ENCODE data around the gene DTNBP1.

DTNBP1 gene

DNA sequence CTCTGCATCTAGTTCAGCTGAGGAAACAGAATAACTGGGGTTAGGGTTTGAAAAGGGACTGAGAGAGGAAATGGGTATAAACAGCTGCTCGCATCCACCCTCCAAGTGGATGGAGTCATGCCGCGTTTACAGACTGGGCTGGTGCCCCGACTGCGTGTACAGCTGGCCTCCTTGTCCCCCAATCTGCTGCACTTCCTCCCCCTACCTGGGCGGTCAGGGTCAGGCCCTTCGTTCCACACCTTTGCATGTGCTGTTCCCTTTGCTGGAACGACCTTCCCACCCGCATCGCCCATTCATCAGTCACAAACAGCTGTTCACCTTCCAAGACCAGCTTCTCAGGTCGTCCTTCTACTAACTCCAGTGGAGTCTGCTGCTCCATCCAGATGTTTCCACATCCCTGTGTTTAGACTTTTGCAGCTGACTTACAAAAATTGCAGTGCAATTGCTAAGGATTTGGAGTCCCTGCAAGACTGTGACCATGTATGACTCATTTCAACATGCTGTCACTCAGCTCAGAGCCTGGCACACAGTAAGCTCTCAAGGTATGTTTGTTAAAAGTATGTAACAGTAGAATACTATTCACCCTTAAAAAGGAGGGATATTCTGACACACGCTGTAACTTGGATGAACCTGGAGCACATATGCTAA lies 129.3 kb downstream of the DTNBP1 start:
- no peak for DNase-seq (ENCODE audit: low read depth)

- no peak for DNase-seq (ENCODE audit: low read depth)
These were observed 130.9 kb downstream of the DTNBP1 start for GRCh38 chr6:15531973-15532372.

DNA sequence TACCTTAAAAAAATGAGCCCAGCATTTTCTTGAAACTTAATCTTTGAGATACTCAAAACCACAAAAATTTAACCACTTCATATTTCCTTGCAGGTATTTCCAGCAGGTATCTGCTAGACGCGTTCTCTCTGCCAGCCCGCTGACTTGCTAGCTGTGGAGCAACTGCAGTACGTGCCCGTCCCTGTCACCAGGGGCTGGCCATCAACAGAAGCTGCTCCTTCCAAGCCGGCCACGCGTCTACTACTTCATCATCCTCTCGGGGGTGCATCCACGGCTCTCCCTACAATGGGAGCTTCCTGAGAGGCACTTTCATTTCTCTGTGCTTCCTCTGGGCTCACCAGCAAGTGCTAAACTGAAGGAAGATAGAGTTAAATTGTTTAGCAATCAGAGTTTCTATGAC lies 132.4 kb downstream of the DTNBP1 start:
- DNase-seq (ENCODE audit: low read depth) = no peak

DNA sequence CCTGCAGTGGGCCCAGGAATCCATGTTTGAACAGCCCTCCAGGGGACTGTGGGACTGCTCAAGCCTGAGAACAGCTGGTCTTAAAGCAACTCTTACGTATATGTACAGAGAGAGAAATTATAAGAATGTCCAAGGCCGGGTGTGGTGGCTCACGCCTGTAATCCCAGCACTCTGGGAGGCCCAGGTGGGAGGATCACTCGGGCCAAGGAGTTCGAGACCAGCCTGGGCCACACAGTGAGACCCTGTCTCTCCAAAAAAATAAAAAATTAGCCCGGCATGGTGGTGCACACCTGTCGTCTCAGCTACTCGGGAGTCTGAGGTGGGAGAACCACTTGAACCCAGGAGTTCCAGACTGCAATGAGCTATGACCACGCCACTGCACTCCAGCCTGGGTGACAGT lies 134.0 kb downstream of the DTNBP1 start:
- DNase-seq (ENCODE audit: low read depth) = no peak

GRCh38 chr6:15527838-15528617 lies 134.8 kb downstream of the DTNBP1 start:
- DNase-seq (ENCODE audit: low read depth) = no peak

DNA sequence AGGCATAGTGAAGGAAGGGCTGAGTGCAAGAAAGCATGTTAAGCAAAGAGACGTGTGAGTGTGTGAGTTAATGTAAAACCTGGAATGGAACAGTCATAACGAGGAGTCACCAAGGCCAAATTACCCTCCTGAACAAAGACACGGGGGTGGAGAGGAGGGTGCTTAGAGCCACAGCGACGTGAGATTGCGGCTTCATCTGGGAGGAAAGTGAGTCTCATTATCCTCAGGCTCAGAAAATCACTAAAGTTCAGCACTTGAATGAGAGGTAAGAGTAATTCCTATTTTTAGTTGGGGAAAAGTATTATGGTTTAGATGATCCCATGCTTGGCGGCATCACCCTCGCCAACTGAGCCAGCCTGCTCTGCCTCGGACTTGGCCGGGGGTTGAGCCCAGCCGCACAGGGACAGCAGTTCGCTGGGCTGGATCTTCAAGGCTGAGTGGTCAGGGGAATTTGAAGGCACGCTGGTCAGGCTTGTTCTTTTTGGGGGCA lies 136.6 kb downstream of the DTNBP1 start:
- no peak for DNase-seq (ENCODE audit: low read depth)

GRCh38 chr6:15524861-15525401 lies 137.9 kb downstream of the DTNBP1 start:
- DNase-seq (ENCODE audit: low read depth) = no peak

- DNase-seq (ENCODE audit: low read depth) = no peak
These were observed 138.9 kb downstream of the DTNBP1 start for GRCh38 chr6:15523679-15524630.

GRCh38 chr6:15522856-15523529 lies 139.8 kb downstream of the DTNBP1 start:
- no peak for DNase-seq (ENCODE audit: low read depth)

GRCh38 chr6:15522427-15522826 lies 140.4 kb downstream of the DTNBP1 start:
- DNase-seq (ENCODE audit: low read depth) = no peak

- no peak for DNase-seq (ENCODE audit: low read depth)
These were observed 140.8 kb downstream of the DTNBP1 start for GRCh38 chr6:15522026-15522425.

DNA sequence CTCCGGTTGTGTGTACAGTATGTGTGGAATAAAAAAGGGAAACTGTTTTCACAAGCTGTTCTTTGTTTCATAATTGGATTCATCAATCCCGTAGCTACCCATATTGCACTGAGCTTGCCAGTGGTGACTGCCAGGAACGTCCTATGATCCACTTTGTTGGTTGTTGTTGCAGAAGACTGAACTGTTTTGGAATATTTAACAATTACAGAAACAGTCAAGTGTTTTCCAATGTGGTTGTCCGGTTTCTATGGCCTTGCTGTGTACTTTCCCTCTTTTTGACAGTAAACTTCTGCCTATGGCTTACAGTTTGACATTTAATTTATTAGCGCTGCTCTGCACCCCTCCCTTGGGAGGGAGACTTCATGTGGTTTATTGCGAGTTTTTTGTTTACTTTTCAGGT lies 141.2 kb downstream of the DTNBP1 start:
- DNase-seq (ENCODE audit: low read depth) = no peak

DNA sequence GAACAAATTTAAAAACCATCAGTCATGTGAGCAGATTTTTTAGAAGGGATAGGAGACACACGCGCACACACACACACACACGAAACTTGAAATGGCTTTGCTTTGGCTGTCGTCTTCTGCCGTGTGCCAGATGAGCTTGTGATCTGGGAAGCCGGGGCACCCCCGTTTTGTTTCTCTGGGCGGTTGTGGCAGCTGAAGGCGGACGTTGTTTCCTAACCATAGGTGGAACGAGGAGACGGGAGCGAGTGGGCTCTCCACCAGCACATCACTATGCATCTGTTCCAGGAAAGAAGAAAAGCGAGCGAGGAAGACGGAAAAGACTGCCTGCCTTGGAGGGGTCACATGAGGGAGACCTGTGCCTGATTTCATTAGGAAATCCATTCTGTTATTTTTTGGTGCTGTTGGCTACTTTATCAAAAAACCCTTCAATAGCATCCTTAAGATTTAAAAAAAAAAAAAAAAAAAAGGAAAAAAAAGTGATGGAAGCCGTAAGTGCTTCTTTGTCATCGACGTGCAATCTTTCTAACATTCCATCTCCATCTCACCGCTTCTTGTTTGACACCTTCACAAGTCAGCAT lies 142.1 kb downstream of the DTNBP1 start:
- DNase-seq (ENCODE audit: low read depth) = no peak

DNA sequence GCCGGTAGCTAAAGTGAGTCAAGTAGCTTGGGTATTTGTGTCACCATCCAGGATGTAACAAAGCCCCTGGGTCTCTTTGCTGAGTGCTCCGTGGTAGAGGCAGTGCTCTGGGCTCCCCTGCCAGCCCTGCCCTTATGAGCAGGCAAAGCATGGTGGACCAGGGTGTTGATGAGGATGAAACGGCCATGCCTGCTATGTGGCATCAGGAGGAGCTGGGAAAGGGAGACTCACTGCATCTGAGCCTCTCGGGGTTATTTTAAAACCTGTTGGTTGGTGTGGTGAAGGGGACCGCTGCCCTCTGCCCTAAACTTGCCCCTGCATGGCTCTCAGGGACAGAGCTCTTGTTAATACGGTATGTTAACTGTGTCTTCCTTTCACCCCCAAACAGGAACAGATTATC lies 143.1 kb downstream of the DTNBP1 start:
- DNase-seq (ENCODE audit: low read depth) = no peak

GRCh38 chr6:15518878-15519277 lies 143.9 kb downstream of the DTNBP1 start:
- DNase-seq (ENCODE audit: low read depth) = no peak

GRCh38 chr6:15518057-15518456 lies 144.8 kb downstream of the DTNBP1 start:
- no peak for DNase-seq (ENCODE audit: low read depth)

- DNase-seq (ENCODE audit: low read depth) = no peak
These were observed 145.2 kb downstream of the DTNBP1 start for GRCh38 chr6:15517600-15517999.

- DNase-seq (ENCODE audit: low read depth) = no peak
These were observed 145.8 kb downstream of the DTNBP1 start for GRCh38 chr6:15516923-15517560.

- no peak for DNase-seq (ENCODE audit: low read depth)
These were observed 146.4 kb downstream of the DTNBP1 start for GRCh38 chr6:15516378-15516777.

- DNase-seq (ENCODE audit: low read depth) = no peak
These were observed 147.0 kb downstream of the DTNBP1 start for GRCh38 chr6:15515660-15516375.
